Sciatic nerve (tissue), 2 donors: ENCODE data around the gene PIK3R1. TPM values are rescaled to one million over a fixed set of nuclear protein-coding genes. Genes with fewer than 3 reads are reported as not detected.

Source experiments
- ATAC-seq: fragments of 200-7000 bp; cut with Tn5 transposase; one replicate; pipeline ENCODE4 v1.9.1; 2020; ENCODE audit warnings: mild to moderate bottlenecking, moderate library complexity
- DNase-seq: peaks from one replicate; pipeline ENCODE4 v3.0.0-alpha.2; 2020; ENCODE audit warnings: low spot score
- intact Hi-C: fragments of 100-400 bp; cut with DNase I; formaldehyde crosslinking; loops from one replicate; pipeline ENCODE4 v1.14.2; 2022
- total RNA-seq: library from RNA; stranded (reverse); fragmentation: NEBNext Ultra II Directional; extraction: Animal tissue kit (Norgen Biotek cat#: 25700); gene quantifications from one replicate; pipeline ENCODE4 v1.2.1, GENCODE V29; 2021
- donor health status: DM: no; HTN: no; CAD: no.
- donor health status: DM: no; HTN: no; CAD: no.

Gene PIK3R1
- total RNA-seq, 1 donor from 2014 or later: 288 TPM

DNA sequence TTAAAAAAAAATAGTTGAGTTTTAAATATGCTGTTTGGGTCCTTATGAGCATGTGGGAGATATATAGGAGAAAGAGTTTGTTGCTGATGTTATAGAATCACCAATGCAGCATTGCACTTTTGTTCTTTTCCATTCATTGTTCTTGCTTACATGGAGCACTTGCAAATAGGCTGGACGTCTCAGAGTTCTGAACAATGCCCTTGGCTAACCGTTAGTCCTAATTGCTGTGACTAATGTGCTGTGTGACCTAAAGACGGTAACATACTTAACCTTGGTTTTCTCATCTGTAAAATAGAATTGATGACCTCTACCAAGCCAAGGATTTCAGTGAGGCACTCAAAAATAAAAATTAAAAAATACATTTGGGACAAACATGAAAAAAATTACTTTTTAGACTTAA, 29.8 kb downstream of the PIK3R1 start:
- intact Hi-C loops: no loop called here
- DNase-seq: no peak
- no peak for ATAC-seq

DNA sequence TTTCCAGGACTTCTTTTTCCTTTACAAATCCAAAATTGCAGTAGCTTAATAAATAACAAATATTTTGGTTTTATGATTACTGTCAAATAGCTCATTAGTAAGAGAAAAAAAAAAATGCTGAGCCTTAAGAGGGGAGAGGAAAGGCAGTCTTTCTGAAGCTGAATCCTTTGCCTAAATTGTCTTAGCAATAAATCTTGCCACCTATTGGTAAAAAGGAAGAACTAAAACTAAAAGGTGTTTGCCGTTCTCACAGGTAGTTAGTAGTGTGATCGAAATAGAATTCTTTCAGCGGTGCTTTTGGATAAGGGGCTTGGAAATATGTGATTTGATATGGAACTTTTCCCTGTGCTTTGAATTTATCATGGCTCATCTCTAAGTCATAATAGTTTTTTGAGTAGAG, 31.2 kb downstream of the PIK3R1 start:
- intact Hi-C loops: no loop called here
- ATAC-seq (no peak), DNase-seq (no peak)

DNA sequence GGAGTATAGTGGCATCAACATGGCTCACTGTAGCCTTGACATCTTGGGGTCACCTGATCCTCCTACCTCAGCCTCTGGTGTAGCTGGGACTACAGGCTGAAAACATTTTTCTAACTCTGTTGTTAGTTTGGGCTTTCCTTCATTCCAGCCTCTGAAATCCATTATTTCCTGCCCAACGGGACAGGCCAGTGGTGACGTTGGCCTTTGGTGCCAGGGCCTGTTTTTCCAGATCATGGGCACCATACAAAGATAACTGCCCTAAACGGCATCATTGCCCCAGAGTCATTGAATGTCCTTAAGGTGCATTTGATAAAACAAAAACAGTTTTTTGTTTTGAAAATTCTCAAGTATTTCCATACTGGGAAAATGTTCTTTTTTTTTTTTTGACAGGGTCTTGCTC, 32.1 kb downstream of the PIK3R1 start:
- intact Hi-C loops: no loop called here
- DNase-seq (no peak), ATAC-seq (no peak)

DNA sequence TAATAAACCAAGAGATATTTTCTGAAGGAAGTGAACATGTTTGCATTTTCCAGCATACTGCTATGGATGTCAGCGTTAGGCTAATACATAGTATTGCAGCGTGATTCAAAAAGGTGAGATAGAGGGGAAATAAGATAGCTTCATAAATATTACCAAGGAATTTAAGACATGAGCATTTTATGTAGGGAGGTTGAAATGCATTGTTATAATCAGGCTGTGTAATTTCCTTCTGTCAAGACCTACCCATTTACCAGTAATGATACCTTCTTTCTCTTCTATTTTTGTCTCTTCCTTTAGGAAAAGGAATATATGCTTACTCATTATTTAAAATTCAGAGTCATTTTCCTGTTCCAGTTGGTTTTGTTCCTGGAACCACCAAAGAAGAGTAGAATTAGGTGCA, 33.3 kb downstream of the PIK3R1 start:
- intact Hi-C loops: no loop called here
- no peak for ATAC-seq

DNA sequence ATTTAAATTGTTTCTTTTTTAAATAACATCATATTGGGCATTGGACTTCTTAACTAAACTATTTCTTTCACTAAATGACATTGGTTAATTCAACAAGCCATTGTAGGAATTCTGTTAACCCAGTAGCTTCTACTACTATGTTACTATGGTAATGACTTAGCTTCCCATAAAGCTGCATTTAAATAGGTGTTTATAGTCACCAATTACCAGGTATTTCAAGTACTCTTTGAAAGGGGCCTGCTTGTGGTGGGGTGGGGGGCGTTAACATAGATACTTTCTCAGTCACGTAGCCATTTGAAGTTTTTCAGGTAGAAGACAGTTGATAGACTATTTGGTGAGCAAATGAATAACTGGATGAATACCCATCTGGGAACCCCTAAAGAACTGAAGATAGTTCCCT, 34.0 kb downstream of the PIK3R1 start:
- intact Hi-C loops: no loop called here
- DNase-seq: no peak

More for the DNA sequence above, 33.3 kb downstream of the PIK3R1 start:
- no peak for DNase-seq

DNA sequence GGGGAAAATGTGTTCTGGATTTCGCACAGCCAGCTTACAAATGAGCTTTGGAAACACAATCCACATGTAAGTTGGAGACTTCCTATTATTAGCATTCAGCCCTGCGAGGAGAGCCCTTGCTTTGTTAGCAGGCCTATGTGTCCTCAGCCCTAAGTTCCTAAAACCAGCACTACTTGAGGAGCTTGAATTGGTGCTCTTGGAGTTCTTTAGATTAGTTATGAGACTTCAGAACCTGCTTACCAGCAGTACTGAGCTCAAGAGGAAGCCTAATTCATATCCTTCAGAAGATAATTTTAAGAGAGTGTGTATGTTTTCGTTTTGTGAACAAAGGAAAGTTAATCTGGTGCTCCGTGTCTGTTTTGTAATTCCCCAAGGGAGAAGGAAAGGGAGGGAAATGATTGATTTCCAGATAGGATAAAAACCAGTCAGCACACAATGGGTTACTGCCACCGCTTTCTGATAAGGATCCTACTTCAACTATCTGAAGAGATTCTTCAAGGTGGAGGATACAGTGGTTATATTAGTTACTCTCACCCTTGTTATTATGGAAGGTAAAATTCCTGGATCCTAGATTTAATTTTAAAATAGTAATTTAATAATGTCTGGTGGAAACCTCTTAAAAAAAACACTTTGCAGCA, 35.2 kb downstream of the PIK3R1 start:
- no peak for DNase-seq
- ATAC-seq: no peak
- intact Hi-C loops: no loop called here

More for the DNA sequence above, 34.0 kb downstream of the PIK3R1 start:
- ATAC-seq: no peak

DNA sequence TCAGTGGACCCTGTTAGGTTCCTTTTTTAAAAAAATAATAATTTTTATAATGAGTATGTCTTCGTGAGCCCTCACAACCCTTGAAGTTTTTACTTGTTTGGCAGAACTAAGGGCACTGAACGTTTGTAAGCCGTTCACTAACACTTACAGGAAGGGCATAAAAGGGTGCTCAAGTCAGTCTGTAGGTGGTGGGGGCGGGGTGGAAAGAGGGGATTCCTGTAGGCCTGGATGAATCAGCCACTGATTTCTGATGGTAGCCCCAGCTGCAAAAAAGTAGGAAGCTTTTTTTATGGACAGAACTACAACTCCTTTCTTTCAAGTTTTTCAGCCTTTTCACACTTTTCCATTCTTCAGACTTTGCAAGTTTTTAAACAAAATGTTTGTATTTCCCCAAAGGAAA, 35.8 kb downstream of the PIK3R1 start:
- intact Hi-C loops: no loop called here
- ATAC-seq (peak; percentile 16), DNase-seq (no peak)

DNA sequence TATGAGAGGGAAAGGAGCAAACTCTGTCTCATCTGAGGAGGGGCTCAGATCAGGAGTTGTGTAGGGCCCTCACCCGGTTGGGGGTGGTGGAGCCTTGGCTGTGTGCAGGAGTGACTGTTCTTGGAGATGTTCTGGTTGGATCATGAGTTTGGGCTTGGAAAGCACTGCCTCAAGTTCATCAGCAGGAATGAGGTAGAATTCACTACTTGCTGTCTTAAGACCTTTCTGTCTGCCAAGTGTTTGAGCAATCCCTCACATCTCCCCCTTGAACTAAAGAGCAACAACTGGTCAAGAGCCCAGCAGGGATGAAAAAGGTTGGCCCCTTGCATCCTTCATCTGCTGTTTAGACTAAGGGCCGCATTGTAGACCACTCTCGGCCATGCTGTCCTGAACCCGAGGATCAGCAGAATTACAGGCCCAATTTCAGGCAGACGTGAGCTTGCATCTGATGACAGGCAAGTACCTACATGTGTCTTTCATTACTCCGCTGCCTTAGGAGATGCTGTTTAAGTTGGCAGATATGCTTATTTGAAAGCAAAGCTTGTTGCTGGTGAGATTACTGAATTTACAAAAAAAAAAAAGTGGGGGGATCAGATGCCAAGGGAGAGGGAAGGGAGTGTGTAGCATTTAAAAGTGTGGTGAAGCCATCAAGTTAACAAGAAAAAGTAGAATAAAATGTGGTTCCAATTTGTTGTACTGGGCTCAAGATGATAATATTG, 36.4 kb downstream of the PIK3R1 start:
- DNase-seq (no peak), ATAC-seq (peak; percentile 87)
- intact Hi-C loops: no loop called here

DNA sequence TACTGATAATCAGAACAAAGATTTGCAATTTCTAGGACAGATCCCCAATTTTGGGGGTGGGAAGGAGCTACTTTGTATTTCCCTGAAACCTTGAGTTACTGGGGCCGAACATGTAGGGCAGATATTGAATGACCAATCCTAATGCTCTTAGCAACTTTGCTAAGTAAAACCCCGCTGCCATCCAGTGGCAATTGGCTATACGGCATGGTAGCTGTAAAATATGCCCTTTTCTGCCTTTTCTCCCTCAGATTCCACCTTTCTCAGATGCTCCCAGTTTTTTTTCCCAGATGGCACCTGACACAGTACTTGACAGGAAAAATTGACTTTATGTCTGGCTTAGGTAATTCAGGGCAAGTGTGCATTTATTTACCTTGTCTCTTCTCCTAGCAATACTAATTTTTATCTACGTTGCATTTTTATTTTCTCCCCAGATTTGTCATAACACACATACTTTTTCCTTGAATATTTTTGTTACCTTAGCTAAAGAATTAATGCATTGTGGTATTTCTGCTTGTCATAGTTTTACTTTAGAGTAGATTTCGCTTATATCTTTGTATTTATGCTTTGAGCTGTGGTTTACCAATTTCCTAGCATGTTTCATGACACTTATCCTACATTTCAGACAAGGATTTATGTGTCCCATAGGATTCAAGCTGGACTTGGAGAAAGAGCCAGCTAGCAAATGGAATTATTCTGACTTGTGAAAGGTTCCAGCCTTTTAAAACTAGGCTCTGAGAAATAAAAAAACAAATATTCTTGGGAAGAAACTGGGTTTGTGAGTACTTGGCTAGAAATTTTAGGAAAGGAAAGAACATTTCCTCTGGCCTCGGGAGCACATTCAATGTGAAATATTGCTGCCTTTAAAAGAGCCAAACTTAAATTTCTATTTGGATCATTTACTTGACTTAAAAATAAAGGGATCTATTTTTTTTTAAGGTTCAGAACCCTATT, 37.4 kb downstream of the PIK3R1 start:
- ATAC-seq (peak; percentile 68), DNase-seq (no peak)
- intact Hi-C loops: no loop called here

DNA sequence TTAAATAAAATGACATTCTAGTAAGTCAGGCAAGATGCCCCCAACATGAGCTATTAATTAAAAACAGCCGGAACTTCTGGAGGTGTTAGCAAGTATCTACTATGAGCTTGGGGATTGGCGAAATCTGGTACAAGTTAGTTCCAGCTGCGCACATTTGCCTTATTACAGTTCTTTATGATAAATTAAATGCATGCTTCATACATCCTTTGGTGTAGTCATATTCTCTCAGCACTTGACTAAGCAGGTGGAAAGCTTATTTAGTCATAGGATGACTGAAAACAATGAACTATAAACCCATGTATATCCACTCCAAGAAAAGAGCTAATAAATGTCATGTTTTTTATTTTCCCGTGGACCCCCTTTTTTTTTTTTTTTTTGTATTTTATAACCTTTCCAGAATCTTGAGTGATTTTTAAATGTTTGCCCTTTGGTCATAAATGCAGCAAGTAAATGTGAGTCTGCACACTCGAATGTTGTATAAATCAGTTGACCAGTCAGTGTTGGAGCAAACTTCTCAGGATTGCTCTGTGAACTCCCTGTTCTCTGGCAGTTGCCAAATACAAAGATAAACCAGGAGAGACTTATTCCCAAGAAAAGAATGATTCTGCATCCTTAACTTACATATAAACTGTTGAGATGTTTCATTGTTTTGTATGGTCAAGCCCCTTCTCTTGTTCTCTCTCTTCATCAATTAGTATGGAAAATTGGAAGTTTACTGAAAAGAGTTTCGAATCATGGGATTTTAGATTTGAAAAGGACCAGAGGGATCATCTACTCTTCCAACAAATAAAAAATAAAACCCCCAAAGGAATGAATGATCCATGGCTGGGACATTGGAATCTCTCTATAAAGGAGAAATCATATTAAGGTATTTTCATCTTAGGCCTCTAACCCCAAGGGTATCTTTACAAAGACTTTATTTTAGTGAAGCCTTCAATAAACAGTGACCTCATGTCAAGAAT, 38.3 kb downstream of the PIK3R1 start:
- no peak for DNase-seq

DNA sequence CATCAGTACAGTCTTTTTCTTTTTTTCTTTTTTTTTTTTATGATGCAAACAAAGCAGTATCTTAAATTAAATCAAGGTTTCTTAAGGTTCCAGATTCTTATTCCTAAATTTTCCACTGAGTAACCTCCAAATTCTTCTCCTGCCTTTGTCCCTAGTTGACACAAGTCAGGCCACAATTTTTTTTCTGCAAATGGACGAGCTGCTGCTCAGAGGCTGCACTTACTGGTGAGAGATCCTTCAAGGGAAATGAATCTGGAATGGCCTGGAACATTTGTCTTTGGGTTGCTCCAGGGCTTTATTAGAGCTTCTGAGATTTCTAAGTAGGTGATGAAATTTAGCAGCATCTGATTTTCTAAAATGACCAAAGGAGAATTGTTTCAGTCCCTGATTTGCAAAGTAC, 39.3 kb downstream of the PIK3R1 start:
- no peak for DNase-seq
- intact Hi-C loops: no loop called here
- ATAC-seq: no peak

More for the DNA sequence above, 38.3 kb downstream of the PIK3R1 start:
- ATAC-seq: no peak
- intact Hi-C loops: no loop called here

DNA sequence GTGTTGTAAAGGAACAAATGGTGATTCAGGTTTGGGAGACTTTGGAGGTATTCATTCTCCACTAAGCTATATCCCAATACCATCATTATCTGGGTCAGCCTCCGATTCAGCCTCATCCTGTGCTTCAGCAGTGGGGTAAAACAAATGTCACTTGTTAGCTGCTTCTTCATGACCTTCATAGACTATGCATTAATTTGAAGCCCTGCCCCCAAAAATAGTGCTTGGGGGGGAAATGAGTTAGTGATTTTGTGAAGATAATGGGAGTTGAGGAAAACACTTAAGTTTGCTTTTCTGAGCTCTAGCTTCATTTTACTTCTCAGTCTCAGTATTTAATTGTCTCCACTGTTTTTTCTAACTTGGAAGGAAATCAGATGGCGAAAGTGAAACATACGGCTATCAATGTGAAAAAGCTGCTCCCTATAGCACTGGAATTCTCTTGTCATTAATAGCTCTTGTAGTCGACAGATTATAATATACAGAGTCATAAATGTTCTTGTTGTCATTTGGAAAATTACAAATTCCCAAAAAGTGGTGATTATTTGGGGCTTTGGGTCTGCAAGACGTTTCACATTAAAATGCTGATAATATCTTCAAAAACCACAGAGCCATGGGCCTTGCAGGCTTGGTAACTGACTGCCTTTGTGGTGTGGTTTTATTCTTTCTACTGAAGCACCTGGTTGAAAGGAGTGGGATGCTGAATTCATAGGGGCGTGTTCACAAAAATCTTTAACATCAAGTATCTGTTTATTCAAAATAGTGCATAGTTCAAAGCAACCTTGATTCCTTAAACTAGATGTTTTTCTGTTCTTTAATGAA, 40.0 kb downstream of the PIK3R1 start:
- DNase-seq (no peak), ATAC-seq (no peak)
- intact Hi-C loops: no loop called here

DNA sequence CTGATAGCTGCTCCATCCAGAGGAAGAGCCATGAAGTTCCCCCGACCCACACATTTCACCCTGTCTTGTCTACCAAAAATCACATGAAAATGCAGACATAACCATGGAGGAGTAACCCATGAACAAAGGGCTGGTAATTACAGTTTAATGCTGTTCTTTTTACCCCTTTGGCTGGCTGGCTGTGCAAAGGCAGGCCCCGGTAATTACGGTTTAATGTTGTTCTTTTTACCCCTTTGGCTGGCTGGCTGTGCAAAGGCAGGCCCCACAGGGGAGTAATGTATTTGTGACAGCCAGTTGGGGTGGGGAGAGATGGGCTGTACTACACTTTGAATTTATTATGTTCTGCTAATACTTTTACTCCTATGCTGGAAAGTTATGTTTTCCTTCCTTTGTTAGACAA, 41.7 kb downstream of the PIK3R1 start:
- intact Hi-C loops: no loop called here
- ATAC-seq: no peak
- no peak for DNase-seq

DNA sequence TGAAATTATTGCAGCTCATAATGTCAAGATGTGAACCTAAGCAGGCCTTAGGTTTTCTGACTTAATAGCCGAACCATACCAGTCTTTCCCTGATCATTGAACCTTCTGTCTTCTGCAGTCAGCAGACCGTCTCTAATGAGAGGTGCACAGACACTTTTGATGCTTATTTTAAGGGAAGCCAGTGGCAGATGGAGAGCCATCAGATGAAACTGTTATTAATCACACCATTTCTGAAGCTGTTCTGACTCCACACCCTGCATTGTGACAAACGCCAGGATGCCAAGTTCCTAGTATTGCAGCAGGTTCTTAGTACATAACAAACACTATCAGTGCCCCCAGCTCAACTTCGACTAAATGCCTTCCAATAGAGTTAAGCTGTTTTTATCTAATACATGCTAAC, 43.0 kb downstream of the PIK3R1 start:
- DNase-seq (no peak), ATAC-seq (no peak)
- intact Hi-C loops: no loop called here

DNA sequence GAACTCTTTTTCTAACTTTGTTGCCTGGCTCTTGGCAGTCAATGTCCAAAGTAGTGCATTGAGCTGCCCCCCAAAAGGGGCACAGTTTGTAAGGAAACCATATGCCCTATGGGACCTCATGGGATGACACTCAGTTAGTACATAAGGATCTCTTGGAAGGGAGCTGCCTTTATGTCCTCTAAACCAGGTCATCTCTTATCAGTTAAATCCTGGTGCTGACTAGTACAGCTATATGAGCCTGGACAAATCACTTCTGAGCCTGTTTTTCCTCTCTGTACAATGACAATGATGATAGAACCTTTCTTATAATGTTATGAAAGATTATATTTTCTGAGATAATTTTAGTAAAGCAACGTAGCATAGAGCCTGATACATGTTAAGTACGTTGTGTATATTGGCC, 44.1 kb downstream of the PIK3R1 start:
- DNase-seq (no peak), ATAC-seq (no peak)
- intact Hi-C loops: no loop called here

DNA sequence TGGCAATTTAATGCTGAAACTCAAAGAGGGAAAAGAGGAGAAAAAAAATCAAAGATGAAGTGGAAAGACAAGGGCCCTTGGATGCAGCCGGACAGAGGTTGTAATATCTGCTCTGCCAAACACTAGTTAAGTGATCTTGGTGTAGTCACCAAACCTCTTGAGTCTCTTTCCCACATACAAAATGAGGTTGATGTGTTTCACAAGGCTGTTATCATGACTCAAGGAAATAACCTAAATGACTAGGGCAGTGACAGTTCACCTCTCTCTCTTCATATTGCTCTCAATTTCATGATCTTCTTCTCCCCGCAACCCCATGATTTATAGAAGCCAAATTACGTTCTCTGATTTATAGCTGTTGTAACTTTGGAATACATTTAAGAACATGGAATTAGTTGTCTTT, 44.9 kb downstream of the PIK3R1 start:
- no peak for DNase-seq
- ATAC-seq: peak; percentile 3
- intact Hi-C loops: no loop called here

DNA sequence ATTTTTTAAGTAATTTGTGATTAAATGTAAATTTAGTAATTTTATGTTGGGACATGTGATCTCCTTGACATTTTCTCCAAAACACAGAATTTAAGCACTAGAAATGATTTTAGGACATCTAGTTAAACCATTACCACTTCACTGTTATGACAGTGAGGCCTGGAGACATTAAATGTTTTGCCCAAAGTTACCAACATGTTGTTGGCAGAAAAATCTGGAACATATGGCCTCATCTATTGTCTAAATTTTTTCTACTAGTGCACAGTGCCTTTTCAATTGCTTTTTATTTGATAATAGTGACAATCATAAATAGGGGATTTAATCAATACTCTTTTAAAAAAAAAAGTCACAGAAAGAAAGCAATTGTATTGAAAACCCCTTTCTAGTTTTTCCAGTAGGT, 45.6 kb downstream of the PIK3R1 start:
- no peak for ATAC-seq
- no peak for DNase-seq
- intact Hi-C loops: no loop called here

DNA sequence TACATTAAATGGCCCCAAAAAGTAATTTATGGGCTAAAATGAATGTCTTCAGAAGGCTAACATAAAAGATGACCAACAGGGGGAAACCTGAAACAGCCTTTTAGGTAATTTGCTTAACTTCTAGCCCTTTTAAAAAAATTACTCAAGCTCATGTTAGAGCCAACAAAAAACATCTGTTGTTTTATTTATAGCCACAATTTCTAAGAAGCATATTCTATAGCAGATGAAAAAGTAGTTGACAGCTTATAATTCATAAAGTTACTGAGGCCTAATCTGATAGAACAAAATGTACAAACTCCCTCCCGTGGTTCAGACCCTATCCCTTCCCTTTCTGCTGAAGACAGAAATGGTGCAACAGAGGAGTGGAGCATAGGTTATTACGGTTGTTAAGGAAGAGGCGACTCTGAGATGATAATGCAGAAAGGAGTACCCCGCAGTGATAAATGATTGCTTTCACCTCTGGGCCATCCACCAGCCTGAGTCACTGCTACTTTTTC, 46.1 kb downstream of the PIK3R1 start:
- DNase-seq (no peak), ATAC-seq (peak; percentile 56)
- intact Hi-C loops: no loop called here
